Right renal cortex interstitium (tissue), 3 donors: Measurements from ENCODE around the gene VPS4B. TPM values are rescaled to one million over a fixed set of nuclear protein-coding genes. Genes with fewer than 3 reads are reported as not detected.
"Not testable (repeated sequence)": the region's sequence is repeated elsewhere in the genome, so short reads cannot be mapped to it uniquely, and the experiment has no call there.

Experiments used
- DNase-seq, 3 donors: peaks; one replicate each; pipeline ENCODE4 v3.0.0-alpha.2; 2013; ENCODE audit warnings: low read depth in 3 of 3, low spot score in 2 of 3
- polyA plus RNA-seq, 3 donors: library from polyadenylated mRNA; unstranded; fragments of 120-200 nt; gene quantifications; one replicate each; pipeline ENCODE4 v1.2.1, GENCODE V29; 2013; ENCODE audit not compliant: insufficient read length in 3 of 3

VPS4B gene
- polyA plus RNA-seq, 3 donors, result 58.3 to 61.0 (median 59.8) TPM

GRCh38 chr18:63376538-63376937, 45.7 kb downstream of the VPS4B start:
- DNase-seq, result no peak

DNA sequence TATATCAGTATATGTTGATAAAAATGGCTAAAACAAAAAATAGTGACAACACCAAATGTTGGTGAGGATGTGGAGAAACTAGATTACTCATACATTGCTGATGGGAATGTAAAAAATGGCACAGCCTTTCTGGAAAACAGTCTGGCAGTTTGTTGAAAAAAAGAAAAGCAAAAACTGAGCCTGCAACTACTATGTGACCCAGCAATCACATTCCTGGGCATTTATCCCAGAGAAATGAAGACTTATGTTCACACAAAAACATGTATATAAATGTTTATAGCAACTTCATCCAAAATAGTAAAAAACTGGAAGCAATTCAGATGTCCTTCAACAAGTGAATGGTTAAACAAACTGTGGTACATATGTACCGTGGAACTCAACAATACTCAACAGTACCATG, 47.7 kb downstream of the VPS4B start:
- no peak for DNase-seq

GRCh38 chr18:63373161-63373560, 49.1 kb downstream of the VPS4B start:
- DNase-seq, result no peak

DNA sequence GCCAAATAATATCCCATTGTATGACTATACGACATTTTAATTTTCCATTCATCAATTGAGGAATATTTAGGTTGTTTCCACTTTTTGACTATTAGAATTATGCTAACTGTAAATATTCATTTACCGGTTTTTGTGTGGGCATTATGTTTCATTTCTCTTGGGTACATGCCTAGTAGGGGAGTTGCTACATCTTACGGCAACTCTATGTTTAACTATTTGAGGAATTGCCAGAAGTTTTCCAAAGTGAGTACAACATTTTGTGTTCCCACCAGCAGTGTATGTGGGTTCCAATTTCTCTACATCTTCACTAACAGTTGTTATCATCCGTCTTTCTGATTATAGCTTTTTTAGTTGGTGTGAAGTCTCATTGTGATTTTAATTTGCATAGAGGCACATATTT, 53.7 kb downstream of the VPS4B start:
- no peak for DNase-seq

GRCh38 chr18:63367053-63367953, 55.0 kb downstream of the VPS4B start, which contains the start of gene KDSR:
KDSR (minus strand) TSS chr18:63367206; CDS start chr18:63367118, 88 bp downstream.
- peak; percentile 91 to 96 (median 95) for DNase-seq

DNA sequence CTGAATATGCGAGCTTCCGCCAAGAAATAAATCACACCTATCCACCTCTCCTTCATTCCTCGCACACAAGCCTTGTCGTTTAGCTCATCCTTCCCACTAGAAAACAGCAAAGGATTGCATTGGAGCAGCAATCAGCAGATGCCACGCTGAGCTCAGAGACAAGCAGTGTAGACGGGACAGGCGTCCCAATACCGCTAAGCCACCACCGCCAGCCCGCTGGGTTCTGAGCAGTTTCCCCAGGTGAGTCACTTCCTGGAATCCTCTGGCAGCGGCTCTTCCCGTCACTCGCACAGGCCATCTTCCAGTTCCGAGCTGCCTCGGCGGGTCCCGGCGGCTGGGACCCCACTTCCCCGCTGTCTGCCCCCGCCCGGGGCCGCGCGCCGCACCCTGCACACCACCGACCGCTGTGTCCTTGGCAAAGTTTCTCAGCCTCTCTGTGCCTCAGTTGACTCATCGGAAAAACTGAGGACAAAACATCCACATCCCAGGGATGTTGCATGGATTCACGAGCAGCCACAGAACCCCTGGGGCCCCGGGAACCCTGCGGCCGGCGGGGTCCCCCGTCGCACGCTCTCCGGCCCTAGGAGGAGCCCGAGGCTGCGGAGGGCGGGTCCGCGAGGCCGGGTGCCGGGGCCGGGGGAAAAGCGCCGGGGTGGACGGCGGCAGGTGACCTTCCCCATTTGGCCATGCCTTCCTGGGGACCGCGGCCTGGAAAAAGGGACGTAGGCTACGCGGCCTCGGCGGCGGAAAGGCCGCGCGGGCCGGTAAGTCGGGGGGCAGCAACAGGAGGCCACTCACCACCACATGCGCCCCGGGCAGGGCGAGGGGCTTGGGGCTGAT, 55.8 kb downstream of the VPS4B start:
- DNase-seq, result peak in 1 of 3 donors; percentile 6

- no peak for DNase-seq
Observed at GRCh38 chr18:63365876-63366212, 56.4 kb downstream of the VPS4B start.

DNA sequence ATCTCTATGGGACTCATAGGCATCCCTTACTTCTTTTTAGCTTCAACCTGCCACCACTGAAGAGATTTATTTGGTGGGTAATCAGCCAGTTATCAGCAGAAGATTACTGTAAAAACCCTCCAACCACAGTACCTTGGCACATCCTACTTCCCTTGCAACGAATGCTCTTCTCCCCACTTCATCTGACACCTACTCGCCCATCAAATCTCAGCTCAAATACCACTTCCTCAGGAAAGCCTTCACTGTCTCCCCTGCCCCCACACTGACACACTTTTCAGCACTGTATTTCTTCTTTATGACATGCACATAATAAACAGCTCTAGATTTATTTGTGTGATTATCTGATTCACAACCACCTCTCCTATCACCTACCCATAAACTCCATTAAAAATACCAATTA, 58.3 kb downstream of the VPS4B start:
- no peak for DNase-seq

GRCh38 chr18:63363420-63363819, 58.9 kb downstream of the VPS4B start:
- DNase-seq, result not testable (repeated sequence)

- DNase-seq, result no peak
Observed at GRCh38 chr18:63356272-63356896, 65.9 kb downstream of the VPS4B start.

DNA sequence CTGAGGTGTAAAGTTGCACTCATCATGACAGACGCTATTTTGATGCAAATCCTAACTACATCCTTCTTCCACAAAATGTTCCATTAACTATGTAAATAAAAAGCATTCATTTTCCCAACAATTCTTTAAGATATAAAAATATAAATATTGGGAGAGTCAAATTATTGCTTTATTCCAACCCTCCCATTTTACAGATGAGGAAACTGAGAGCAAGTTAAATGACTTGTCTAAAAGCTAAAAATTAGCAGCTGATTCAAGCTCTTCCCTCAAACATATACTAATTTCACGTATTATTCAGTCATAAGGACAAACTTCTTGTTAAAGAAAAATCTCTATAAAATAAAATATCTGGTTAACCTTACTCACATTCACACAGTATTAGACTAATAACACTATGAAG, 72.0 kb downstream of the VPS4B start:
- DNase-seq, result no peak

DNA sequence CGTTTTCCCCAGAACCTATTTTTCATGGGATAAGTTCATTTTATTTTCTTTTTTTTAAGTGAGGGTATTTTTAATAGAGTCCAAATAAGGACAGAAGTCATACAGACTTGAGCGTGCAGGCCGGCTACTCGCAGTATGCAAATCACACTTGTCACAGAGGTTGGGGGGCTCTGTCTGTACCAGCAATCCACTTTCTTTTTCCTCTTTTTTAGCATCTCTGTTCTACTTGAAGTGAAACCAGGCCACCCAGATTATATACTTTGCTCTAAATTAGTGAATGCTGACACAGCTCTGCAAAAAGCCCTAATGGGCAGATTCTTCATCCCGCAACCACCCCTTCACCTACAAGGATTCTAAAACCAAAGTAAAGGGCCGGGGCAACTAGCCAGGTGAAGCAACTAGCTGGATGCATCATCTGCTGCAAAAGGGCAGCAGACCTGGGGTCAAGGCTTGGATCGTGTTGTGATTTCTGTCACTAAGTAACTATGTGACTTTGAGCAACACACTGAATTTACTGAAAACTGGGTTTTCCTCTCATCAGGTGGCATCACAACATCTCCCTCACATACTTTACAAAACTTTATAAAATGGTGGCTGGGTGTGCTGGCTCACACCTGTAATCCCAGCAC, 73.7 kb downstream of the VPS4B start:
- no peak for DNase-seq

DNA sequence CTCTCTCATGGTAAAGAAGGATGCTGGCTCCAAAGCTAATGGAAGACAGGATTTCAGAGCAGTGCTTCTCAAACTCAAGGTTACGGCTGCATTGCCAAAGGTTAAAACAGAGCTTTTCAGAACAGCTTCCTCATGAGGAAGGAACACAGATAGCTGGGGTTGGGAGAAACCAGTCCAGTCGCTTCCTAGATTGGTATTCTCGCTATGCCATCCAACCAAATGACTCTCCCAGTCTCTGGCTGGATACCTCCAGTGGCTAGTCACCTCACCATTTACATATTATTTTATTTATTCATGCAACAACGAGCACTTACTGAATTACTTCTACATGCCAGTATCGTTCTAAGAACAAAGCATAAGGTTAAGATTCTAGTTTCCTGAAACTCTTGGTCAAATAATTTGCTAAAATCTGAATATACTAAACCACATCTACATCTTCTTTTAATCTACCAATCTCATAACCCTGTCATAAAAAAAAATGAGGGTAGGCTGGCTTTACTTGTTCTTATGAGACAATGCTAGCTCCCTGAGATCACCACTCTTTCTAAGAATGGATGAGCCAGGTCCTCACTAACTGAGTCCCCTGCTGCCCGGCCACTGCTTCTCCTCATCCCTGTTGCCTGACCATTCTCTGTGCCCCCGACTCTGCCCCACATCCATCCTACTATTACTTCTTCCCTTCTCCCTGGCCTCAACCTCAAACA, 75.6 kb downstream of the VPS4B start:
- DNase-seq, result no peak

GRCh38 chr18:63346031-63346430, 76.2 kb downstream of the VPS4B start:
- DNase-seq, result no peak

DNA sequence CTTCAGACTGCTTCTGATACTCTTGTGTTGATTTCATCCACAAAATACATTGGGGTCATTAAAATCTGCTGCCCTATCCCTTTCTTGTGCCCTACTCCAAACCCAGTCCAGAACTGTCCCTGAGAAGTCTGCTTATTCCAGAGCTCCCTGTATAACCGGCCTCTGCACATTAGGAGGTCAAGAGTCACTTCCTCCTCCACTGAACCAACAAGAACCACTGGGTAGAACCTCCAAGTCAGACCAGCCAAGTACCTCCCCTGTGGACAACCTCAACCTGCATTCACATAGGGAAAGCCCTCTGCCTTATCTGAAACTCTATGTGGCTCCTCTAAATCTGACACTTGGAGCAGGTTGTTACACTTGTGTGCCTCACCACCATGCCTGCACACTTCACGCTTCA, 77.4 kb downstream of the VPS4B start:
- DNase-seq, result no peak

DNA sequence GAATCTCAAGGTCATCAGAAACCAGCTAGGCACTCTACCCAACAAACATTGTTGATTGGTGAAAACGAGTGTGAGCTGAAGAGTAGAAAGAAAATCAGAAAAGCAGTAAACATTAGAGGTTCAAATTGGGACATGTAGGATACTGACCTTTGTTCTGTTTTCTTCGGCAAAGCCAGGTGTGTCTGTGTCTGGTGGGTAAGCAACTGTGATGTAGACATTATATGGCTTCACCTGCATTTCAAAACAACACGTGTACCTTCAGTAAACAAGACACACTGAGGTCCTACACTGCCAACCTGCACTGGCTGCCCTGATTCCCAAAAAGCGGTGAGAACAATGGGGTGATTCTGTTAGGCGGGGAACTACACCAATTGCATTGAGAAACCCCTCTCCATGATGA, 78.0 kb downstream of the VPS4B start:
- DNase-seq, result no peak

- peak in 1 of 3 donors; percentile 8 for DNase-seq
Observed at GRCh38 chr18:63342206-63342605, 80.1 kb downstream of the VPS4B start.

DNA sequence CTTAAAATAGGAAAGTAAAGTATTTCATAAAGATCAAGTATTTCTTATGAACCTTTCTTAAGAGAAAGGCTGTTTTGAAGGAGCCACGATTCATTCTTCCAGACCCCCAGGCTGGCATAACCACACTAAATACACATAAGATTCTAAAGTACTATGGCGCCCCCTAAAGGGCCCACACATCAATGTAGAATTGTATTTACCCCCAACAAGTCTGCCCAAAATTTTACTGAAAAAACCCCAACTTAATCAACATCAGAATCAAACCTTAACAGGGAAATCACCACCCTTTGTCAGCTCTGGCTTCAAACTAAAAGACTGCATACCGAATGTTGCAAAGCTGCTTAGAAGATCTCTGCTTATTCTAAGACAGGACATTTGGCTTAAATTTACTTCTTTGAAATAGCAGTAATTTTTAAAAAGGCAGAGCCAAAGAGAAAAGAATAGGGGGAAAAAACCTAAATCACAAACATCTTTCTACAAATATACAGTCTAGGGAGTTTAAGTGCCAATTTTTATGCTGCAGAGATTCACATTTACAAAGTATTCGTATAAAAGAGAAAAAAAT, 82.3 kb downstream of the VPS4B start:
- no peak for DNase-seq
